Measurements from ENCODE around the gene OPHN1. TPM values are rescaled to one million over a fixed set of nuclear protein-coding genes. Genes with fewer than 3 reads are reported as not detected.

OPHN1 gene
- total and polyA plus RNA-seq, 2 experiments from 2014 or later, result 2.2 to 3.8 TPM

GRCh38 chrX:68480969-68481368, 47.7 kb upstream of the OPHN1 start (continued):
- TF ChIP-seq ZNF462 (CRISPR knock-in tag; IDR thresholded peaks at IDR 0.05), result no peak
- TF ChIP-seq ZNF114 (CRISPR knock-in tag; IDR thresholded peaks at IDR 0.05), result no peak

- no peak for ATAC-seq
- H3K4me2 ChIP-seq, result no peak overlapping the region
- H3K9me3 Mint-ChIP-seq, result no peaks in the 10 kb centered on the region
- TF ChIP-seq ZNF462 (CRISPR knock-in tag; IDR thresholded peaks at IDR 0.05), result no peak
- no peak for TF ChIP-seq NANOG (IDR thresholded peaks at IDR 0.05; ENCODE audit: borderline replicate concordance)
- no peak for TF ChIP-seq ETS1 (IDR thresholded peaks at IDR 0.05)
- TF ChIP-seq ZNF331 (CRISPR knock-in tag; IDR thresholded peaks at IDR 0.05; ENCODE audit: low read depth), result no peak
- no peak for TF ChIP-seq CTCF (conservative IDR thresholded peaks at IDR 0.05; ENCODE audit: low read depth in 2 of 2)
- no peak for TF ChIP-seq EZH2phosphoT487 (IDR thresholded peaks at IDR 0.05; ENCODE audit: unreplicated experiment)
These were observed 31.5 kb upstream of the OPHN1 start for GRCh38 chrX:68464796-68465195.

More at GRCh38 chrX:68464796-68465195, 31.5 kb upstream of the OPHN1 start:
- peaks cover 2% of the 10 kb centered on the region for H3K27me3 Mint-ChIP-seq (ENCODE audit: insufficient read depth, low read depth, poor library complexity)
- H3K4me1 ChIP-seq (ENCODE audit: insufficient read depth), result peaks cover 6% of the 10 kb centered on the region; the same call in 1 of the 2 replicates
- H3K4me3 ChIP-seq, result no peak overlapping the region
- H3K27me3 ChIP-seq (ENCODE audit: insufficient read depth), result no peaks in the 10 kb centered on the region
- DNase-seq (ENCODE audit: low spot score), result no peak
- H3K36me3 ChIP-seq (ENCODE audit: insufficient read depth), result no peaks in the 10 kb centered on the region
- H3K27ac Mint-ChIP-seq, result no peak overlapping the region
- H3K36me3 Mint-ChIP-seq (ENCODE audit: low read depth), result no peaks in the 10 kb centered on the region
- no peaks in the 10 kb centered on the region for H3K9me2 ChIP-seq (ENCODE audit: insufficient read depth)
- H4K20me1 ChIP-seq (replicated peaks; ENCODE audit: insufficient read depth), result no peaks in the 10 kb centered on the region
- peaks cover 3% of the 10 kb centered on the region; the same call in 1 of the 3 replicates for H3K4me1 Mint-ChIP-seq
- no peak overlapping the region for H3K4me3 Mint-ChIP-seq
- no peak overlapping the region for H2AFZ ChIP-seq
- no peaks in the 10 kb centered on the region for H3K79me2 ChIP-seq (replicated peaks; ENCODE audit: insufficient read depth)
- H3K27ac ChIP-seq (ENCODE audit: low read depth), result no peak overlapping the region
- H3F3A ChIP-seq (replicated peaks; ENCODE audit: low read depth), result no peaks in the 10 kb centered on the region
